Natural killer cell (primary cell): ENCODE data around the gene FHOD3. TPM values are rescaled to one million over a fixed set of nuclear protein-coding genes. Genes with fewer than 3 reads are reported as not detected.

Source experiments
- ATAC-seq, 3 donors: fragments of 150-1000 bp in 2 of 3; fragments of 200-7000 bp in 1 of 3; cut with Tn5 transposase; 1 replicate in 1 of 3; 2 replicates in 2 of 3; pipeline ENCODE4 v1.10.0; 2021; ENCODE audit warnings: mild to moderate bottlenecking in 2 of 3, moderate library complexity in 2 of 3
- DNase-seq, 2 donors: peaks; one replicate each; pipeline versions ENCODE4 v3.0.0 to v3.0.0-alpha.2; 2013 to 2021; ENCODE audit warnings: mixed read lengths in 1 of 2
- H3K27ac ChIP-seq: one replicate; pipeline ENCODE4 v1.5.1; 2013; ENCODE audit warnings: mild to moderate bottlenecking, low read length
- H3K27me3 ChIP-seq: one replicate; pipeline ENCODE4 v1.6.1; 2013; ENCODE audit warnings: low read length; ENCODE audit not compliant: control insufficient read depth, insufficient read depth
- H3K36me3 ChIP-seq: one replicate; pipeline ENCODE4 v1.6.1; 2013; ENCODE audit warnings: low read length; ENCODE audit not compliant: control insufficient read depth, insufficient read depth
- H3K4me1 ChIP-seq: one replicate; pipeline ENCODE4 v1.6.1; 2013; ENCODE audit warnings: low read length; ENCODE audit not compliant: control insufficient read depth, insufficient read depth
- H3K4me3 ChIP-seq: one replicate; pipeline ENCODE4 v1.5.1; 2013; ENCODE audit warnings: low read length
- H3K9me3 ChIP-seq: one replicate; pipeline ENCODE4 v1.6.1; 2013; ENCODE audit warnings: low read length; ENCODE audit not compliant: control insufficient read depth, insufficient read depth
- H3K27ac Mint-ChIP-seq, 2 donors: one replicate each; pipeline ENCODE4 v1.8.0; 2022; ENCODE audit warnings: mild to moderate bottlenecking in 2 of 2, mixed read lengths in 2 of 2, moderate library complexity in 1 of 2
- H3K27me3 Mint-ChIP-seq, 2 donors: one replicate each; pipeline ENCODE4 v1.8.0; 2022; ENCODE audit warnings: low read depth in 2 of 2, mixed read lengths in 2 of 2
- H3K36me3 Mint-ChIP-seq: one replicate; pipeline ENCODE4 v1.8.0; 2022; ENCODE audit warnings: mixed read lengths
- H3K4me1 Mint-ChIP-seq, 2 donors: one replicate each; pipeline ENCODE4 v1.8.0; 2022; ENCODE audit warnings: mixed read lengths in 2 of 2
- H3K4me3 Mint-ChIP-seq: one replicate; pipeline ENCODE4 v1.8.0; 2022; ENCODE audit warnings: mild to moderate bottlenecking, moderate library complexity, mixed read lengths
- H3K9me3 Mint-ChIP-seq, 2 donors: one replicate each; pipeline ENCODE4 v1.8.0; 2022; ENCODE audit warnings: mixed read lengths in 2 of 2
- WGBS: methylation state at CpG from one replicate; pipeline ENCODE4 v1.1.7; 2013; ENCODE audit warnings: missing lambda C conversion rate; ENCODE audit not compliant: insufficient coverage; 5-methylcytosine and 5-hydroxymethylcytosine counted together
- intact Hi-C: fragments of 100-400 bp; cut with micrococcal nuclease; formaldehyde crosslinking; loops from one replicate; pipeline ENCODE4 v1.14.2; 2022
- total RNA-seq, 4 donors: library from RNA; stranded (reverse); fragments of 120-200 nt in 1 of 4; gene quantifications; one replicate each; pipeline versions ENCODE4 v1.2.3 to v1.2.4, GENCODE V29; 2013 to 2022
- TF ChIP-seq, protein P1 (sequence below): fragments of 200-600 bp; IDR thresholded peaks from one replicate; pipeline ENCODE4 v1.8.0; 2022; ENCODE audit warnings: antibody characterized with exemption

Gene FHOD3
- total RNA-seq, 3 donors from 2014 or later (not counting 1 experiment from before 2014, with no cell fraction given) = not detected

GRCh38 chr18:36706134-36706881, 408.8 kb downstream of the FHOD3 start:
- no peaks in the 10 kb centered on the region for H3K9me3 Mint-ChIP-seq
- no peaks in the 10 kb centered on the region for H3K36me3 ChIP-seq
- 86% methylated on average over 7 of the region's 8 CpGs for WGBS
- H3K4me1 ChIP-seq = no peaks in the 10 kb centered on the region
- no peaks in the 10 kb centered on the region for H3K9me3 ChIP-seq
- TF ChIP-seq, protein P1, sequence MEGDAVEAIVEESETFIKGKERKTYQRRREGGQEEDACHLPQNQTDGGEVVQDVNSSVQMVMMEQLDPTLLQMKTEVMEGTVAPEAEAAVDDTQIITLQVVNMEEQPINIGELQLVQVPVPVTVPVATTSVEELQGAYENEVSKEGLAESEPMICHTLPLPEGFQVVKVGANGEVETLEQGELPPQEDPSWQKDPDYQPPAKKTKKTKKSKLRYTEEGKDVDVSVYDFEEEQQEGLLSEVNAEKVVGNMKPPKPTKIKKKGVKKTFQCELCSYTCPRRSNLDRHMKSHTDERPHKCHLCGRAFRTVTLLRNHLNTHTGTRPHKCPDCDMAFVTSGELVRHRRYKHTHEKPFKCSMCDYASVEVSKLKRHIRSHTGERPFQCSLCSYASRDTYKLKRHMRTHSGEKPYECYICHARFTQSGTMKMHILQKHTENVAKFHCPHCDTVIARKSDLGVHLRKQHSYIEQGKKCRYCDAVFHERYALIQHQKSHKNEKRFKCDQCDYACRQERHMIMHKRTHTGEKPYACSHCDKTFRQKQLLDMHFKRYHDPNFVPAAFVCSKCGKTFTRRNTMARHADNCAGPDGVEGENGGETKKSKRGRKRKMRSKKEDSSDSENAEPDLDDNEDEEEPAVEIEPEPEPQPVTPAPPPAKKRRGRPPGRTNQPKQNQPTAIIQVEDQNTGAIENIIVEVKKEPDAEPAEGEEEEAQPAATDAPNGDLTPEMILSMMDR = no peak
- H3K4me1 Mint-ChIP-seq = no peaks in the 10 kb centered on the region
- DNase-seq (no peak), ATAC-seq (no peak)
- H3K27me3 ChIP-seq = no peaks in the 10 kb centered on the region
- H3K27me3 Mint-ChIP-seq = peaks cover 0 to 5% of the 10 kb centered on the region in 2 donors
- H3K4me3 Mint-ChIP-seq = no peak overlapping the region
- H3K4me3 ChIP-seq = no peak overlapping the region
- H3K36me3 Mint-ChIP-seq = no peaks in the 10 kb centered on the region
- no peak overlapping the region for H3K27ac ChIP-seq
- no peak overlapping the region for H3K27ac Mint-ChIP-seq
- intact Hi-C loops = no loop called here

GRCh38 chr18:36708366-36708765, 410.9 kb downstream of the FHOD3 start:
- 91% methylated on average over 4 of the region's 4 CpGs for WGBS
- DNase-seq = no peak
- intact Hi-C loops = no loop called here
- Mint-ChIP-seq H3K36me3 (no peaks in the 10 kb centered on the region), H3K9me3 (no peaks in the 10 kb centered on the region), H3K4me1 (no peaks in the 10 kb centered on the region), H3K4me3 (no peak overlapping the region), H3K27ac (no peak overlapping the region), H3K27me3 (peaks cover 8 to 14% of the 10 kb centered on the region in 2 donors)
- Histone ChIP-seq H3K27ac (no peak overlapping the region), H3K36me3 (no peaks in the 10 kb centered on the region), H3K27me3 (no peaks in the 10 kb centered on the region), H3K4me1 (no peaks in the 10 kb centered on the region), H3K9me3 (no peaks in the 10 kb centered on the region), H3K4me3 (no peak overlapping the region)
- TF ChIP-seq, protein P1 = no peak
- no peak for ATAC-seq

- H3K27ac Mint-ChIP-seq = no peak overlapping the region
- no peaks in the 10 kb centered on the region for H3K4me1 Mint-ChIP-seq
- H3K4me3 Mint-ChIP-seq = no peak overlapping the region
- Histone ChIP-seq H3K27me3 (no peaks in the 10 kb centered on the region), H3K4me3 (no peak overlapping the region), H3K27ac (no peak overlapping the region), H3K36me3 (no peaks in the 10 kb centered on the region), H3K9me3 (no peaks in the 10 kb centered on the region), H3K4me1 (no peaks in the 10 kb centered on the region)
- no peaks in the 10 kb centered on the region for H3K36me3 Mint-ChIP-seq
- H3K27me3 Mint-ChIP-seq = peaks cover 8 to 14% of the 10 kb centered on the region in 2 donors
- no peak for ATAC-seq
- H3K9me3 Mint-ChIP-seq = no peaks in the 10 kb centered on the region
- no peak for DNase-seq
- intact Hi-C loops = no loop called here
- 85% methylated on average over 5 of the region's 6 CpGs for WGBS
- TF ChIP-seq, protein P1 = no peak
These were observed 411.8 kb downstream of the FHOD3 start for GRCh38 chr18:36709315-36709714.
